Measurements from ENCODE around the gene ZSCAN12.
A peak's percentile ranks its signal among the peaks of the same experiment; 100 is the strongest.
"Not testable (repeated sequence)": the region's sequence is repeated elsewhere in the genome, so short reads cannot be mapped to it uniquely, and the experiment has no call there.

ZSCAN12 gene

GRCh38 chr6:28399350-28400121, at the start of gene ZSCAN12:
TSS of gene ZSCAN12 (minus strand) at chr6:28399747. CDS start at chr6:28398405, 1,342 bp downstream.
- DNase-seq (ENCODE audit: insufficient read length, low spot score) = peak; percentile 43

DNA sequence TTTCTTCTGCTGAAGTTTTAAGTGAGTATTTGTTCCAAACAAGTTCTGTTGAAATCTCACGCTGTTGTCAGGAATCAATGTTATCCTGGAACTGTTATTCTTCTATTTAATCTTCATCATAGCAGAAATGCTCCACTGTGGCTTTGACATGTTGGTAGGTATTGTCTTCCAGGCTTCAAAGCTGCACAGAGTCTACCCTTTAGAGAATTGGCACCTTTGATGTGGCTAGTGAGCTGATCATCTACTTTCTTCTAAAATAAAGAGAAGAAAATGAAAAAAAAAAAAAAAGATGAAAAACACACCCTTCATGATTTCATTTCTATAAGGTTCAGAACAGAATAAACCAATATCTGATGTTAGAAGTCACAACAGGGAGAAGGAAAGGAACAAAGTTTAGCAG, 49.5 kb upstream of the ZSCAN12 start:
- FAIRE-seq (no peak), DNase-seq (ENCODE audit: insufficient read length, low spot score) (no peak)

More at GRCh38 chr6:28399350-28400121, at the start of gene ZSCAN12:
- peak; percentile 95 for FAIRE-seq

GRCh38 chr6:28447512-28447906, 48.0 kb upstream of the ZSCAN12 start:
- FAIRE-seq = not testable (repeated sequence)

DNA sequence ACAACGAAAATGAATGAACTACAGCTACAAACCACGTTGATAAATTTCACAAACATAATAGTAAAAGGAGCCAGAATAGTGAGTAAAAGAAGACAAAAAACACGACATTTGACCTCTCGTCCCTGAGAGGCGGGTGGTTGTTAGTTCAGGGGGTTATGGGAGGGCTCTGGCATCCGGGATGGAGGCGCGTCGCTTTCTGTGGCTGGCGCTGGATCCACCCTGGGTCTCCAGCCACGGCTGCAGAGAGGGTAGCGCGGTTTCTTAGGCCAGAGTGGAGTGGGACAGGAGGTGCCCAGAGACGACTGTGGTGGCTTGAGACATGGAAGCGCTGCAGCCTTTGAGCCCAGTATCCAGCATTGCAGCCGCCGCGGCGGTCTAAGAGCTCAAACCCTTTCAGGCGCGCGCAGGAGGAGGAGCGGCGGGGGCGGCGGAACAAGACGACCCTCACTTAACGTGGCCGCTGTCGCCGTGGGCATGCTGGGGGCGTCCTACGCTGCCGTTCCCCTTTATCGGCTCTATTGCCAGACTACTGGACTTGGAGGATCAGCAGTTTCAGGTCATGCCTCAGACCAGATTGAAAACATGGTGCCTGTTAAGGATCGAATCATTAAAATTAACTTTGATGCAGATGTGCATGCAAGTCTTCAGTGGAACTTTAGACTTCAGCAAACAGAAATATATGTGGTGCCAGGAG, 47.4 kb upstream of the ZSCAN12 start:
- no peak for FAIRE-seq
- no peak for DNase-seq (ENCODE audit: insufficient read length, low spot score)

More at GRCh38 chr6:28447512-28447906, 48.0 kb upstream of the ZSCAN12 start:
- DNase-seq (ENCODE audit: insufficient read length, low spot score) = not testable (repeated sequence)

DNA sequence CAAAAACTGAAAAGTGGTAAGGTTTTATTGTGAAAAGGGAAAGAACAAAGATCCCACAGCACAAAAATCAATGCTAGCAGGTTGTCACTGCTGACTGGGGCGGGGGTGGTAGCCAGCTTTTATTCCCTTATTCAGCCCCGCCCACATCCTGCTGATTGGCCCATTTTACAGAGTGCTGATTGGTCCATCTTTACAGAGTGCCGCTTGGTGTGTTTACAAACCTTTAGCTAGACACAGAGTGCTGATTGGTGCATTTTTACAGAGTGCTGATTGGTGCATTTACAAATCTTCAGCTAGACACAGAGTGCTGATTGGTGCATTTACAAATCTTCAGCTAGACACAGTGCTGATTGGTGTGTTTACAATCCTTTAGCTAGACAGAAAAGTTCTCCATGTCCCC, 45.2 kb upstream of the ZSCAN12 start:
- not testable (repeated sequence) for FAIRE-seq; DNase-seq (ENCODE audit: insufficient read length, low spot score)

- peak; percentile 99 for FAIRE-seq
Observed at GRCh38 chr6:28443112-28443773, 43.7 kb upstream of the ZSCAN12 start, which contains the start of gene ZSCAN23. TSS of gene ZSCAN23 (minus strand) at chr6:28443491. CDS start at chr6:28436266, 7,225 bp downstream.

DNA sequence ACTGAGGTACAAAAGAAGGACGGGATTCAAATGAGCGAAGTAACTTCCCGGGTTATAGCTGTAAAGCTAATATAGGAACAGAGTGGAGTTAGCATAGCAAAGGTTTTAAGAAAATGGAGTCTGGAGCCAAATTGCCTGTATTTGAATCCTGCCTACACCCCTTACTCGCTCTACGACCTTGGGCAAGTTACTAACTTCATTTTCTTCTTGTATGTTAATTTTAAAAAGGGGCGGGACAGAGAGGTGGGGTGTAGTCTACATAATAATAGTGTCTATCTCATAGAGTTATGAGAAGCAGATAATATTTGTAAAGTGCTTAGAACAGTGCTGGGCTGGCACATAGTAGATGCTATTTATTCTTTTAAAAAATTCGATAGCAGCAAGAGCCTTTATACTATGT, 43.0 kb upstream of the ZSCAN12 start:
- peak; percentile 54 for FAIRE-seq
- no peak for DNase-seq (ENCODE audit: insufficient read length, low spot score)

More at GRCh38 chr6:28443112-28443773, 43.7 kb upstream of the ZSCAN12 start, which contains the start of gene ZSCAN23:
- DNase-seq (ENCODE audit: insufficient read length, low spot score) = peak; percentile 46

DNA sequence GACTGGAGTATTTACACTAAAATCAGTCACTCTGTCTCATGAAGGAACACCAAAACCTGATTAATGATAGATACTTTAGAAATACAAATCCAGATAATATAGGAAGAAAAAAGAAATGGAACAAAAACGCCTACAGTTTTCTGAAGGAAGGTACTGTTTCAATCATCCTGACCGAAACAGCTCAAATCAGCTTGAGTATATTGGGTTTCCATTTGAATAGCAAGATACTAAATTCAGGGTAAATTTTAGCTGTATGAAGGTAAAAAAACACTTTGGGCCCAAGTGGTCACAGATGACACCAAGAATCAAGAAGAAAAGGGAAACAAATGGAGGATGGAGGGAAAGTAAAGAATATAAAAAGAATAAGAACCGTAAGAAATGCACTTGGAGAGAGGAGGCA, 36.9 kb upstream of the ZSCAN12 start:
- no peak for FAIRE-seq
- no peak for DNase-seq (ENCODE audit: insufficient read length, low spot score)

GRCh38 chr6:28433119-28433518, 33.6 kb upstream of the ZSCAN12 start:
- FAIRE-seq (no peak), DNase-seq (ENCODE audit: insufficient read length, low spot score) (no peak)

GRCh38 chr6:28429781-28430180, 30.2 kb upstream of the ZSCAN12 start:
- FAIRE-seq = no peak

DNA sequence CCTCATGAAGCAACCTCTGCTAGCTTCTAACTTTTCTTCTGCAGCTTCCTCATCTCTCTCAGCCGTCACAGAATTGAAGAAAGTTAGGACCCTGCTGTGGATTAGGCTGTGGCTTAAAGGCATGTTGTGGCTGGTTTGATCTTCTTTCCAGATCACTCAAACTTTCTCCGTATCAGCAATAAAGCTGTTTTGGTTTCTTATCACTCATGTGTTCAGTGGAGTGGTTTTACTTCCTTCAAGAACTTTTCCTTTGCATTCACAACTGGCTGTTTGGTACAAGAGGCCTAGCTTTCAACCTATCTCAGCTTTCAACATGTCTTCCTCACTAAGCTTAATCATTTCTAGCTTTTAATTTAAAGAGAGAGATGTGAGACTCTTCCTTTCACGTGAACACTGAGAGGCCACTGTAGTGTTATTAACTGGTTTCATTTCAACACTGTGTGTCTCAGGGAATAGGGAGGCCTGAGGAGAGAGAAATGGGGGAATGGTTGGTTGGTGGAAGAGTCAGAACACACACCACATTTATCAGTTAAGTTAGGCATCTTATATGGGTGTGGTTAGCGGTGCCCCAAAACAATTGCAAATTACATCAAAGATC, 26.5 kb upstream of the ZSCAN12 start:
- FAIRE-seq (peak; percentile 35), DNase-seq (ENCODE audit: insufficient read length, low spot score) (no peak)

More at GRCh38 chr6:28429781-28430180, 30.2 kb upstream of the ZSCAN12 start:
- no peak for DNase-seq (ENCODE audit: insufficient read length, low spot score)

DNA sequence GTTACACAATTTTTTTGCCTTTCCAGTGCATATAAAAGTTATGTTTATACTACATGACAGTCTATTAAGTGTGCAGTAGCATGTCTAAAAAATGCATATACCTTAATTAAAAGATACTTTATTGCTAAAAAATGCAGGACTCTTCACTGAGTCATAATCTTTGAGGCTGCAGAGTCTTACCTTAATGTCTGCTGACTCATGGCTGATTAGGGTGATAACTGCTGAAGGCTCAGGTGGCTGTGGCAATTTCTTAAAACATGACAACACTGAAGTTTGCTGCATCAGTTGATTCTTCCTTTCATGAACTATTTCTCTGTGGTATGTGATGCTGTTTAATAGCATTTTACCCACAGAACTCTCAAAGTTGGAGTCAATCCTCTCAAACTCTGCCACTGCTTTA, 24.6 kb upstream of the ZSCAN12 start:
- DNase-seq (ENCODE audit: insufficient read length, low spot score) = no peak
- FAIRE-seq = no peak

- DNase-seq (ENCODE audit: insufficient read length, low spot score) (no peak), FAIRE-seq (no peak)
Observed at GRCh38 chr6:28423546-28423945, 24.0 kb upstream of the ZSCAN12 start.

DNA sequence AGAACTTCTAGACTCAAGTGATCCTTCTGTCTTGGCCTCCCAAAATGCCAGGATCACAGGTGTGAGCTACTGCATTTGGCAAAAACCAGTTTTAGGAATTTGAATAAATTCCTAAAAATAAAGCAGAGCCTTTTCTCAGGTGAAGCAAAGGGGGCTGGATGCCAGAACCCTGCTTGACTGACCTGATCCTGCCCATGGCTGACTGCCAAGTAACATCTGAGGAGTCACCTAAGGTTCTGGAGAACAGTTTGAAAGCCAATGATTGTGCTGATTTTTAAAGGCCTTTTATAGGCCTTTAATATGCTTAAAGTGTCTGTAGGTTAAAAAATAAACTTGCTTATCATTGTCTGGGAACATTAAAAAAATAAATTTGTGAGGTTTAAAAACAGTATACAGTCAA, 14.1 kb upstream of the ZSCAN12 start:
- FAIRE-seq = no peak
- no peak for DNase-seq (ENCODE audit: insufficient read length, low spot score)

DNA sequence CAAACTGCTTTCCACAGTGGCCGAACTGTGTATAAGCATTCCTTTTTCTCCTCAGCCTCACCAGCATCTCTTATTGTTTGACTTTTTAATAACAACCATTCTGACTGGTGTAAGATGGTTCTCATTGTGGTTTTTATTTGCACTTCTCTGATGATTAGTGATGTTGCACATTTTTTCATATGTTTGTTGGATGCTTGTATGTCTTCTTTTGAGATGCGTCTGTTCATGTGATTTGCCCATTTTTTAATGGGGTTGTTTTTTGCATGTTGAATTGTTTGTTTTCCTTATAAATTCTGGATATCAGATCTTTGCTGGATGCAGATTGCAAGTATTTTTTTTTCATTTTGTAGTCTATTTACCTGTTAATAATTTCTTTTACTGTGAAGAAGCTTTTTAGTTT, 11.2 kb upstream of the ZSCAN12 start:
- no peak for DNase-seq (ENCODE audit: insufficient read length, low spot score)
- FAIRE-seq = no peak

DNA sequence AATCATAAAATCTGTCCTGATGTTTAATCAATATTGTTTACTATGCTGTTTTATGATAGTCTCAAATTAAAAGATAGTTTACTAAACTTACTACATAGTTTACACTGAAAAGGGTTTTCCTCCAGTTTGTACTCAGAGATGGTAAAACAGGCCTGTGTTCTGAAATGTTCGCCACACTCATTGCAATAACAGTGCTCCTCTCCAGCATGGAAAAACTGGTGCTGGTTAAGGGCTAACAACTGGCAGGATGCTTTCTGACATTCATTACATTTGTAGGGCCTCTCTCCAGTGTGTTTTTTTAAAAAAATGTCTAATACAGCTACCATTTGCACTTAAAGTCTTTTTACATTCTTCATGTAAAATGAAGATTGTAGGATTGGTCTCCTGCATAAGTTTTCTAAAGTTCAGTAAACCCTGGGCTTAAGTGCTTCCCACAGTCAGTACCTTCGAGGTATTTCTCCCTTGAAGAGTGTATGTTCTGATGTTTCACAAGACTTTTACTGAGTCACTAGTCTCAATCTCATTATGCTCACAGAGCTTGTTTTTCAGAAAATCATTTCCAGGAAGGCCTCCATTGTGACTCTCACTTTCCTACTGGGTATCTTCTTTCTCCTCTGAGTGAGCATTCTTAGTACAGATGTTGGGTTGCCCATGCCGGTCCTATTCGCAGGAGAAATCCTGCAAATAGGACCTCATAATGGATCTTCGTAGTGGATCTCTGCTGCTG, 8.7 kb upstream of the ZSCAN12 start:
- DNase-seq (ENCODE audit: insufficient read length, low spot score) = no peak
- no peak for FAIRE-seq

DNA sequence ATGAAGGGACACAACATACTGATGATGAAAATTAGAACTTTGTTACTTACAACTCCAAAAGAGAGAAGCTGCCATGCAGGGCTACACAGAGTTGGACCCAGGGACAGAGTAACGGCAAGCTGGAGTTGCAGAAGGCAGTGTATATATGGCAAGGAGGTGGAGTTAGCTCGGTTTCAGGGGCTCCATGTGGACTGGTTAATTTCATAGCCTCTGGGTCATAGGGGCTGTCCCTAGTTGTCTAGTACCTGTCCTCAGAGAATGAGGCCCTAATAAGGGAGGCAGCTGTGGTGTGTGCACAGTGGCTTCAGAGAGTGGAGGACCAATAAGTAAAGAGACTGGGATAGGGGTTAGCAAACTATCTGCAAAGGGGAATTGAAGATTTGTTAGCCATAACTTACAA, 7.9 kb upstream of the ZSCAN12 start:
- FAIRE-seq = no peak

DNA sequence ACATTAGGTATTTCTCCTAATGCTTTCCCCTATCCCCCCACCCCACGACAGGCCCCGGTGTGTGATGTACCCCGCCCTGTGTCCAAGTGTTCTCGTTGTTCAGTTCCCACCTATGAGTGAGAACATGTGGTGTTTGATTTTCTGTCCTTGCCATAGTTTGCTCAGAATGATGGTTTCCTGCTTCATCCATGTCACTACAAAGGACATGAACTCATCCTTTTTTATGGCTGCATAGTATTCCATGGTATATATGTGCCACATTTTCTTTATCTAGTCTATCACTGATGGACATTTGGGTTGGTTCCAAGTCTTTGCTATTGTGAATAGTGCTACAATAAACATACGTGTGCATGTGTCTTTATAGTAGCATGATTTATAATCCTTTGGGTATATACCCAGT, 4.4 kb upstream of the ZSCAN12 start:
- not testable (repeated sequence) for FAIRE-seq; DNase-seq (ENCODE audit: insufficient read length, low spot score)

More for the DNA sequence above, 7.9 kb upstream of the ZSCAN12 start:
- DNase-seq (ENCODE audit: insufficient read length, low spot score) = no peak

GRCh38 chr6:28402197-28402596, 2.6 kb upstream of the ZSCAN12 start:
- no peak for FAIRE-seq
- DNase-seq (ENCODE audit: insufficient read length, low spot score) = no peak

GRCh38 chr6:28401172-28401571, 1.6 kb upstream of the ZSCAN12 start:
- DNase-seq (ENCODE audit: insufficient read length, low spot score) = no peak
- no peak for FAIRE-seq
